Kidney epithelial cell (primary cell): ENCODE data around the gene TYMS. TPM values are rescaled to one million over a fixed set of nuclear protein-coding genes. Genes with fewer than 3 reads are reported as not detected.
A peak's percentile ranks its signal among the peaks of the same experiment; 100 is the strongest.

Experiments used
- DNase-seq: peaks from one replicate; pipeline ENCODE4 v3.0.0-alpha.2; 2010; ENCODE audit warnings: low read depth
- H3K27me3 ChIP-seq: 2 replicates; pipeline ENCODE4 v1.6.0; 2011; ENCODE audit warnings: low read length; ENCODE audit not compliant: control insufficient read depth, insufficient read depth
- H3K36me3 ChIP-seq: 2 replicates; pipeline ENCODE4 v1.5.1; 2011; ENCODE audit warnings: low read length; ENCODE audit not compliant: control insufficient read depth, insufficient read depth
- H3K4me3 ChIP-seq: 2 replicates; pipeline ENCODE4 v1.5.1; 2011; ENCODE audit warnings: low read depth, mild to moderate bottlenecking, control low read depth, low read length
- total RNA-seq: library from RNA; depleted of rRNA; stranded (reverse); fragments of >200 nt; gene quantifications from 2 replicates; pipeline ENCODE4 v1.2.3, GENCODE V29; 2015
- TF ChIP-seq, protein P1 (sequence below): IDR thresholded peaks from 2 replicates; pipeline ENCODE4 v1.5.1; 2011; ENCODE audit warnings: mild to moderate bottlenecking, moderate library complexity, low read length, control low read depth, inconsistent platforms; ENCODE audit not compliant: insufficient read depth, poor library complexity, severe bottlenecking

Gene TYMS
- total RNA-seq, 1 donor from 2014 or later = 22.7 TPM

DNA sequence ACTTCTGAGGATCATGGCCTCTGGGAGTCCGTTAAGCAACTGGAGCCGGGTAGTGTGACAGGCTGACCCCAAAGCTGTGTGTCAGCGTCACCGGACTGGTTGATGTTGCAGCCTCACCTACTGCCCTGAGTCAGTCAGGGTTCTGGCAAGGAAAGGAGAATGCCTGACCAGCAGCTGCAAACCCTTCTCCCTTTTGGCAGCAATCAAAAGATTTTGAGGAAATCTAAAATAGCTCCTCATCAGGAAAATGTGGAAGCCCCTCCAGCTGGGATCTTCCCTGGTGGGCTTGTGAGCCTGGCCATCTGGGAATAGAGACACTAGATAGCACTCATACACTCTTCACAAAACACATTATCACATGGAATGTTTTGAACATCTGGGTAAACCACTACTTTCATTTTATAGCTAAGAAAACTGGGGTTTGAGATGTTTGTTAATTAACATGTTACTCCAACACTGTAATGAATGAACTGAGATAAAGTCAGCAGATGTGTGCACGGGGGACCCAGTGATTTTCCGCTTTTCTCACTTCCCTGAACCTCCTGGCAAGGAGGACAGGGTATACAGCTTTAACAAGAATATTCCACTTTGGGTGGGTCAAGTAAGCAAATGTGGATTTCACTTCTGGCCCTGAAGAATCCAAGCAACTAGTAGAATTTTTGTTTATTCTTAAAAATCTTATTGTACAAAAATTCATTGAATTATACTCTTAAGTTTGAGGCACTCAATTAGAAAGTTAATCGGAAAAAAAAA is 36.0 kb upstream of the TYMS start:
- TF ChIP-seq, protein P1, sequence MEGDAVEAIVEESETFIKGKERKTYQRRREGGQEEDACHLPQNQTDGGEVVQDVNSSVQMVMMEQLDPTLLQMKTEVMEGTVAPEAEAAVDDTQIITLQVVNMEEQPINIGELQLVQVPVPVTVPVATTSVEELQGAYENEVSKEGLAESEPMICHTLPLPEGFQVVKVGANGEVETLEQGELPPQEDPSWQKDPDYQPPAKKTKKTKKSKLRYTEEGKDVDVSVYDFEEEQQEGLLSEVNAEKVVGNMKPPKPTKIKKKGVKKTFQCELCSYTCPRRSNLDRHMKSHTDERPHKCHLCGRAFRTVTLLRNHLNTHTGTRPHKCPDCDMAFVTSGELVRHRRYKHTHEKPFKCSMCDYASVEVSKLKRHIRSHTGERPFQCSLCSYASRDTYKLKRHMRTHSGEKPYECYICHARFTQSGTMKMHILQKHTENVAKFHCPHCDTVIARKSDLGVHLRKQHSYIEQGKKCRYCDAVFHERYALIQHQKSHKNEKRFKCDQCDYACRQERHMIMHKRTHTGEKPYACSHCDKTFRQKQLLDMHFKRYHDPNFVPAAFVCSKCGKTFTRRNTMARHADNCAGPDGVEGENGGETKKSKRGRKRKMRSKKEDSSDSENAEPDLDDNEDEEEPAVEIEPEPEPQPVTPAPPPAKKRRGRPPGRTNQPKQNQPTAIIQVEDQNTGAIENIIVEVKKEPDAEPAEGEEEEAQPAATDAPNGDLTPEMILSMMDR = no peak
- Histone ChIP-seq H3K36me3 (no peaks in the 10 kb centered on the region), H3K4me3 (no peak overlapping the region), H3K27me3 (no peaks in the 10 kb centered on the region)
- DNase-seq = no peak

DNA sequence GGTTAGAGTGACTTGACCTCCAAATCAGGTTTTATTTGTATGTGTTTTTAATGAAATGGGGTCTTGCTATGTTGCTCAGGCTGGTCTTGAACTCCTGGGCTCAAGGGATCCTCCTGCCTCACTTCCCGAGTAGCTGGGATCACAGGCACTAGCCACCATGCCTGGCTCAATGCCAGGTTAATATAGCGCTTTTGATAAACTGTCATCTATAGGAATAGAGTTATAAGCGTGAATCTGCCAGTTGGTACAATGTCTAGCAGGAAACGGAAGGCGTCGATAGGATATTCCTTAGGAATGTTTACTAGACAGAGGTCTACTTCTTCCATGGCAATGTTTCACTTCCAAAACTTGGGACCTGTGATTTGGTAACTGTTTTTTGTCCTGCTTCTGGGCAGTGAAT is 35.2 kb upstream of the TYMS start:
- Histone ChIP-seq H3K4me3 (no peak overlapping the region), H3K27me3 (no peaks in the 10 kb centered on the region), H3K36me3 (no peaks in the 10 kb centered on the region)
- TF ChIP-seq, protein P1 = no peak
- no peak for DNase-seq

DNA sequence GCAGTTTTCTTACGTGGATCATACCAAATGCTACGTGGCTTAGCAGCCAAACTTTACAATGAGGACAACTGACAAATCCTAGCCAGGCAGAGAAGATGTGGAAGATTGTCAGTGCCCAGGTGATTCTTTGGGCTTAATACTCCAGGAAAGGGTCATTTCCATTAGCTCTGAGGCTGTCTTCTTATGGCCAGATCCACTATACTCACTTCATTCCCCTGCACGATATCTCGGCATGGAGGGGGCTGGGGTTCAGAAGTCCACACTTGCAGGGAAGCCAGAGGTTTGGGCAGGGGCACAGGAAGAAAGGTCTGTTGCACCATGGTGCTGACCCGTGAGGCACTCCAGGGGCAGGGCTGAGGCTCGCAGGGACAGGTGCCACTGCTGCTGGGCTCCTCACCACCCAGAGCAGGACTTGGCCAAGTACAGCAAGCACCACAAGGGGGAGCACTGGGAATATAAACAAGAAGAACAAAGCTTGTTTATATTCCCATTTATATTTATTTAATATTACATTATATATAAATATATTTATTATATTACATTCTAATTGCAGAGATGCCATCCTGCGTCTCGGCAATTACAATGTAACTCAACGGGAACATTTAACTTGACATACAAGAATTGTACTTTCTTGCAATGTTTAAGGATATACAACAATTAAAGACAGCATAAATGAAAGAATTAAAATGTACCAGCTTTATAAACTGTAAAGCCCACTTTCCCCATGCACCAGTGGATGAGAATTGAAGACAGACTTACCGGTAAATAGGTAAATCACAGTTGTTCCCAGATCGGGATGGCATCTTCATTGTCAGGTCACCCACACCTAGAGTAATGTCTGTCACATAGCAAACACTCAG is 33.5 kb upstream of the TYMS start:
- Histone ChIP-seq H3K36me3 (no peaks in the 10 kb centered on the region), H3K27me3 (no peaks in the 10 kb centered on the region), H3K4me3 (no peak overlapping the region)
- peak; percentile 37 for DNase-seq
- TF ChIP-seq, protein P1 = peak; percentile 79

DNA sequence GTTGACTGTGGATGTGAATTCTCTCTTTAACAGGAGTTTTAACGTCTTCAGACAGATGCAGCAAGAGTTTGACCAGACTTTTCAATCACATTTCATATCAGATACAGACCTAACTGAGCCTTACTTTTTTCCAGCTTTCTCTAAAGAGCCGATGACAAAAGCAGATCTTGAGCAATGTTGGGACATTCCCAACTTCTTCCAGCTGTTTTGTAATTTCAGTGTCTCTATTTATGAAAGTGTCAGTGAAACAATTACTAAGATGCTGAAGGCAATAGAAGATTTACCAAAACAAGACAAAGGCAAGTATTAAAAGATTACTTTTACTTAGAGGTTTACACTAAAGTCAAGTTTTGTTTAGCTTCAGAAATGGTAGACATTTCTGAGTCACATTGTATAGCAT is 30.2 kb upstream of the TYMS start:
- DNase-seq = no peak
- no peaks in the 10 kb centered on the region for H3K27me3 ChIP-seq
- no peaks in the 10 kb centered on the region for H3K36me3 ChIP-seq
- TF ChIP-seq, protein P1 = no peak
- H3K4me3 ChIP-seq = no peak overlapping the region

DNA sequence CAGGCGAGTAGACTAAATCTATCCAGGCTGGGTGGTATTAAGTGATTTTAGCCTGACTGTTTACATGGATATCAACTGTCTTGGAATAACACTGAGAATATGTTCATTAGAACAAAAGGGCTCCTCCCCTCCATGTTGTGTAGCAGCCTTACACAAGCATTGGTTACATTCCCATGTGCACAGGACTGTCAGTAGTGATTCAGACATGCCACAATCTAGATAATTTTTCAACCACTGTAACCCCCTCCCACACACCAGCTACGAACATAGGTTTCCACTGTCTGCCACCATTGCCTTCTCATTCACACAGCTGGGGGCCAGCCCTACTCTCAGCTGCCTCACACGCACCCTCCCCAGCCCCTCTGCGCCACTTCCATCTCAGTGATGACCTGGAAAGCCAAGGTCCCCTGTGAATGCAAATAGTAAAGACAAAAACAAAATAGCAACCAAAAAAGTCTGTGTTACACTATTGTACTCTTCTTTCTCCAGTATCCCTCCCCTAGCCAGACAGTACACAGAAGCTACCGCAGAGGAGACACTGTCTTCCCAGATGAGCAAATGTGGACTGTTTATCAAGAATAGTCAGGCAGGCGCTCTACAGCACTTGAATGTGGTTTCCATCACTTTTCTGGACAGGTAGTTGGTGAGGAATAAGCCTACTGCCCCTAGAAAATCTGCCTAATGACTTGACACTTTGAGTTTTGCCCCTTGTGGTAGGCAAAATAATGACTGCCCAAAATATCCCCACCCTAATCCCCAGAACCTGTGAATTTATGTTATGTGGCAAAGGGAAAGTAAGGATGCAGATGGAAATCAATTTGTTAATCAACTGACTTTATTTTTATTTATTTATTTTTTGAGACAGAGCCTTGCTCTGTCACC is 27.9 kb upstream of the TYMS start:
- H3K4me3 ChIP-seq = no peak overlapping the region
- TF ChIP-seq, protein P1 = peak; percentile 9
- no peaks in the 10 kb centered on the region for H3K36me3 ChIP-seq
- no peaks in the 10 kb centered on the region for H3K27me3 ChIP-seq
- DNase-seq = no peak
